T-helper 2 cell treated with Interferon-gamma antibody and Interleukin-4, amounts not matched to agents 5 μg/mL and 100 μg/mL, for 36 hours (primary cell): ENCODE results near the gene KLF17.

Experiments
- DNase-seq: peaks from one replicate; pipeline ENCODE4 v3.0.0; 2021; ENCODE audit warnings: low spot score
- H3K27ac Mint-ChIP-seq: one replicate; pipeline ENCODE4 v1.8.0; 2021; ENCODE audit warnings: mild to moderate bottlenecking, mixed read lengths
- H3K27me3 Mint-ChIP-seq: one replicate; pipeline ENCODE4 v1.8.0; 2021; ENCODE audit warnings: low read depth, mixed read lengths
- H3K36me3 Mint-ChIP-seq: one replicate; pipeline ENCODE4 v1.8.0; 2021; ENCODE audit warnings: low read depth, mixed read lengths
- H3K4me1 Mint-ChIP-seq: one replicate; pipeline ENCODE4 v1.8.0; 2021; ENCODE audit warnings: low read depth, mixed read lengths
- H3K4me3 Mint-ChIP-seq: one replicate; pipeline ENCODE4 v1.8.0; 2022; ENCODE audit warnings: mild to moderate bottlenecking, moderate library complexity, mixed read lengths
- H3K9me3 Mint-ChIP-seq: one replicate; pipeline ENCODE4 v1.8.0; 2021; ENCODE audit warnings: mixed read lengths

The KLF17 gene

DNA sequence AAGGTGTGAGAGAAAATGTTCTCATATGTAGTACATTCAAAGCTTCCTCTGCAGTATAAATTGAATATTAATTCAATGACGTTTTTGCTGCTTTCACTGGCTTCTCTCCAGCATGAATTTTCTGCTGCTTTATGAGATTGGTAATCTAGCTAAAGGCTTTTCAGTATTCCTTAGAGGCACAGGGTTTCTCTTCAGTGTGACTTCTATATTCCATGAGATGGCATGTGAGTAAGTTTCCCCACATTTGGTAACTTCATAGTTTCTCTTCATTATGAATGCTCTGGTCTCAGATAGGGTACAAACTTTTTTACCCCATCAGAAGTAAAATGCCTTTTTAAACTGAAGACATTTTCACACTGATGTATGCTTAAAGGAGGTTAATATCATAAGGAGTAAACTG, 33.2 kb downstream of the KLF17 start:
- no peaks in the 10 kb centered on the region for H3K4me1 Mint-ChIP-seq
- no peak for DNase-seq
- no peaks in the 10 kb centered on the region for H3K36me3 Mint-ChIP-seq
- H3K27me3 Mint-ChIP-seq: peaks cover 11% of the 10 kb centered on the region
- H3K9me3 Mint-ChIP-seq: no peaks in the 10 kb centered on the region
- H3K27ac Mint-ChIP-seq: no peak overlapping the region
- no peak overlapping the region for H3K4me3 Mint-ChIP-seq

DNA sequence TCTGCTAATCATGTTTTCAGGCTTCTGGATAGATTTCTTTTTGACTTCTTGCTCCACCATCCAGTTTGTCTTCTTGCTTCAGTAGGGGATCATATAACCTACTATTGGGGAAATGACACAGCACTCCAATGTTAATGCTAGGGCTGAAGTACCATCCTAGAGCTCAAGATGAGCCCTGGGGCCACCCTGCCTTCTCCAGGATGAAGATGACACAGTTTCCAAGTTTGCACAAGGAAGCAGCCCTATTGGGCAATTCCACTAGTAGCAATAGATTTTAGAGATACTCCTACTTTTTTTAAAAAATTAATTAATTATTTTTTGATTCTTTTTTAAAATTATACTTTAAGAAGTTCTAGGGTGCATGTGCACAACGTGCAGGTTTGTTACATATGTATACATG, 34.1 kb downstream of the KLF17 start:
- Mint-ChIP-seq H3K27me3 (peaks cover 11% of the 10 kb centered on the region), H3K36me3 (no peaks in the 10 kb centered on the region), H3K9me3 (no peaks in the 10 kb centered on the region), H3K4me1 (no peaks in the 10 kb centered on the region), H3K4me3 (no peak overlapping the region), H3K27ac (no peak overlapping the region)
- no peak for DNase-seq

DNA sequence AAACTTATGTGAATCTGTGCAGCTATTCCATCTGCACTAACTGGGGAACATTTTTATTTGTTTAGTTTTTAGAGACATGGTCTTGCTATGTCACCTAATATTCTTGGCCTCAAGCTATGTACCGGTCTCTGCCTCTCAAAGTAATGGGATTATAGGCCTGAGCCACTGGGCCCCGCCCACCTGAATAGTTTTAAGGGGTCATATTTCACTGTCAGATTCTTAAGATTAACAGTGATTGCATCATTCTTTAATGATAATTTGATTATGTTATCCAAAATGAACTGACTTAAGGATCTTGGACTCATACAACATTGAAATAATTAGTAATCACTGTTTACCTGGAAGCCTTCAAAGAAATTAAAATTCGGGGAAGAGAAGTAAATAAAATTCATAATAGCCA, 35.4 kb downstream of the KLF17 start:
- no peaks in the 10 kb centered on the region for H3K4me1 Mint-ChIP-seq
- no peak overlapping the region for H3K4me3 Mint-ChIP-seq
- DNase-seq: no peak
- H3K27me3 Mint-ChIP-seq: peaks cover 11% of the 10 kb centered on the region
- H3K9me3 Mint-ChIP-seq: no peaks in the 10 kb centered on the region
- no peak overlapping the region for H3K27ac Mint-ChIP-seq
- no peaks in the 10 kb centered on the region for H3K36me3 Mint-ChIP-seq

DNA sequence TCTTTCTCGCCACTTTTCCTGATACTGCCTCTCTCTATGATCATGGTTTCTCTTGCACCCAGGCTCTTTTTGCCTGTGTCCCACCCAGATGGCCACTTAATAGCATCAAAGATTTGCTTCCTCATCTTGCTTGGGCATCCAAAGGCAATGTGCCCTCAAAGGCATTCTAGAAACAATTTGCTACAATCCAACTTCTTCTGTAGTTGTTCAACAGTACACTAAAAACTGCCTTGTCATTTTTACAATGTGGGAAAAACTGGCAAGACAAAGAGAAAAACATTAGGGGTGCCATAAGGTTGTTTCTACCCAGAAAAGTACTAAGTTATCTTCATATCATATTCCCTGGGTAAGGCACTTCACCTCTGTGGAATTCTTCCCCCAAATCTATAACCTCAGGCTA, 39.3 kb downstream of the KLF17 start:
- Mint-ChIP-seq H3K4me1 (no peaks in the 10 kb centered on the region), H3K27ac (no peak overlapping the region), H3K9me3 (no peaks in the 10 kb centered on the region), H3K36me3 (no peaks in the 10 kb centered on the region), H3K4me3 (no peak overlapping the region), H3K27me3 (peaks cover 3% of the 10 kb centered on the region)
- DNase-seq: no peak

DNA sequence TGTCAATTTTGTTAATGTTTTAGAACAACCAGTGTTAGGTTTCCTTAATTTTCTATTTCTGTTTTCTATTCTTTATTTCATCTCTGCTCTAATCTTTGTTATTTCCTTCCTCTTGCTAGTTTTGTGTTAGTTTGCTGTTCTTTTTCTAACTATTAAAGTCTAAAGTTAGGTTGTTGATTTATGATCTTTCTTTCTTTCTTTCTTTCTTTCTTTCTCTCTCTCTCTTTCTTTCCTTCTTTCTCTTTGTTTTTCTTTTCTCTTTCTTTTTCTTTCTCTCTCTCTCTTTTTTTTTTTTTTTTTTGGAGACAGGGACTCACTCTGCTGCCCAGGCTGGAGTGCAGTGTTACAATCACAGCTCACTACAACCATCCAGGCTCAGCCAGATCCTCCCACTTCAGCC, 40.2 kb downstream of the KLF17 start:
- no peaks in the 10 kb centered on the region for H3K4me1 Mint-ChIP-seq
- H3K27ac Mint-ChIP-seq: no peak overlapping the region
- H3K9me3 Mint-ChIP-seq: no peaks in the 10 kb centered on the region
- peaks cover 8% of the 10 kb centered on the region for H3K27me3 Mint-ChIP-seq
- no peaks in the 10 kb centered on the region for H3K36me3 Mint-ChIP-seq
- H3K4me3 Mint-ChIP-seq: no peak overlapping the region
- no peak for DNase-seq

DNA sequence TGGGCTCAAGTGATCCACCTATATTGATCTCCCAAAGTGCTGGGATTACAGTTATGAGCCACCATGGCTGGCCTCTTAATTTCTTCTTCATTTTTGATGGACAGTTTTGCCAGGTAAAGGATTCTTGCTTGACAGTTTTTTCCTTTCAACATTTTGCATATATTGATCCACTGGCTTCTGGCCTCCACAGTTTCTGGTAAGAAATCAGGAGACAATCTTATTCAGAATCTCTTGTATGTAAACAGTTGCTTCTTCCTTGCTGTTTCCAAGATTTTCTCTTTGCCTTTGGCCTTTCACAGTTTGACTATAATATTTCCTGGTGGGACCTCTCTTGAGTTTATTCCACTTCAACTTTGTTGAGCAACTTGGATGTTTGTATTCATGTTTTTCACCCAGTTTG, 42.9 kb downstream of the KLF17 start:
- Mint-ChIP-seq H3K9me3 (no peaks in the 10 kb centered on the region), H3K36me3 (no peaks in the 10 kb centered on the region), H3K27me3 (peaks cover 12% of the 10 kb centered on the region), H3K27ac (no peak overlapping the region), H3K4me1 (no peaks in the 10 kb centered on the region), H3K4me3 (no peak overlapping the region)
- no peak for DNase-seq

DNA sequence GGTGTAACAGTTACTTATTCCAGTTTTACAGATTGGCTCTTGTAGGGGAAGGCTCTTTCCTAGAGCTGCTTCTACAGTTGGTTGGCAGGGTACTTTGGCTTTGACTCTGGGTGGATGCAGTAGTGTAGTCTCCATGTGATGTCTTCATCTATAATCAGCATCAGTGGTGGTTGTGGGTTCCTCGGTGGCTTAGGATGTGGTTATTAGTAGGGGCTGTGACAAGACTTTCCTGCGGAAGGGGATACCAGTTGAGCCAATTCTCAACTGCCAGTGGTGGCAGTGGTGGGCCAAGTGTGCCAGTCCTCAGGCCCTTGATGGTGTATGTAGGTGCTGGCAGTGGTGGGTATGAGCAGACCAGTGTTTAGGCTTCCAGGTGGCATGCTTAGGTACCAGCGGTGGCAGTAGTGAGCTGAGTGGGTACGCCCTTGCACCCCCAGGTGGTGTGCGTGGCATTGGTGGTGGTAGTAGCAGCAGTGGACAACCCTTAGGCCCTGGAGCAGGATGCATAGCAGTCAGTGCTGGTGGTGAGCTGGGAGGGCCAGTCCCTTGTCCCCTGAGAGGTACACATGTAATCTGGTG, 50.0 kb downstream of the KLF17 start:
- DNase-seq: no peak
- no peak overlapping the region for H3K27ac Mint-ChIP-seq
- peaks cover 15% of the 10 kb centered on the region for H3K27me3 Mint-ChIP-seq
- H3K4me1 Mint-ChIP-seq: peaks cover 6% of the 10 kb centered on the region
- H3K36me3 Mint-ChIP-seq: no peaks in the 10 kb centered on the region
- H3K9me3 Mint-ChIP-seq: peaks cover 10% of the 10 kb centered on the region
- H3K4me3 Mint-ChIP-seq: no peak overlapping the region

DNA sequence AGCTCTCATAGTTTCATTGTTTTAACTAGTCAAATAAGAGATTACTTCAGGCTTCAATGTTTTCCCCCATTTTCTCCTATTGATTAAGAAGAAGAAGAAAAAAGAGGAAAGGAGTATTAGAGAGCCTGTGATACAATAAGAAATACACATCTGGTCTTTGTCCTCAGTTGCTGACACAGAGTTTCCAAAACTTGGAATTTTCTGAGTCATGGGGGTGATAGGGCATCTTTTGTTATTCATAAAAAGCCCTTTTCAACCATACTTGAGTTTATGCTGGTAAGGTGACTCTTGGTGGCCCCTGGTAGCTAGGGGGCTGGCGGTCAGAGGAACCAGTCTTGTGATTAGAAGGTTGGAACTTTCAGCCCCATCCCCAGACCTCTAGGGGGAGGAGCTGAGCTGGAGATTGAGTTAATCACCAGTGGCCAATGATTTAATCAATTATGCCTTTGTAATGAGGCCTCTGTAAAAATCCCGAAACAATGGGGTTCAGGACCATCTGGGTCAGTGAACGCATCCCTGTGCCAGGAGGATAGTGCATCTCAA, 51.7 kb downstream of the KLF17 start:
- Mint-ChIP-seq H3K27me3 (peaks cover 13% of the 10 kb centered on the region), H3K36me3 (no peaks in the 10 kb centered on the region), H3K4me1 (peaks cover 6% of the 10 kb centered on the region), H3K4me3 (no peak overlapping the region), H3K9me3 (peaks cover 18% of the 10 kb centered on the region), H3K27ac (no peak overlapping the region)
- DNase-seq: no peak

DNA sequence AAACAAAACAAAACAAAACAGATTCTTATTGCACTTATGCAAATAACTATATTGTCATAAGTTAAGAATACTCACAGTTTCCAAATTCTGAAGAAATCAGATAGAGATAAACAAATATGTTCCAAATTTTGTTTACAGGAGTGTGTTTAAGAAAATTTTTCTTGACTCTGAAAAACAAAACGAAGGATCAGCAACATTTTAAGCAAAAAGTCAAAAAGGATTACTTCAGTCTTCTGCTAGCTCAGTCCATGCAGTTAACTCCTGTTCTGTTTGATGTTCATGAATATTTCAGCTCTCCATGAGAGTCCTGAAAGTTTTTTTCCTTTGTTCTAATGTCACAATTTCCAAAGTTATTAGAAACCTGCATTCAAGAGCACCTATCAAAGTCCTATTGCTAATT, 56.0 kb downstream of the KLF17 start:
- H3K36me3 Mint-ChIP-seq: no peaks in the 10 kb centered on the region
- H3K27ac Mint-ChIP-seq: no peak overlapping the region
- no peaks in the 10 kb centered on the region for H3K4me1 Mint-ChIP-seq
- peaks cover 5% of the 10 kb centered on the region for H3K27me3 Mint-ChIP-seq
- peaks cover 13% of the 10 kb centered on the region for H3K9me3 Mint-ChIP-seq
- H3K4me3 Mint-ChIP-seq: no peak overlapping the region
- DNase-seq: no peak
